Measurements from ENCODE around the gene SLC7A11.
"Not testable (repeated sequence)": the region's sequence is repeated elsewhere in the genome, so short reads cannot be mapped to it uniquely, and the experiment has no call there.

The SLC7A11 gene

DNA sequence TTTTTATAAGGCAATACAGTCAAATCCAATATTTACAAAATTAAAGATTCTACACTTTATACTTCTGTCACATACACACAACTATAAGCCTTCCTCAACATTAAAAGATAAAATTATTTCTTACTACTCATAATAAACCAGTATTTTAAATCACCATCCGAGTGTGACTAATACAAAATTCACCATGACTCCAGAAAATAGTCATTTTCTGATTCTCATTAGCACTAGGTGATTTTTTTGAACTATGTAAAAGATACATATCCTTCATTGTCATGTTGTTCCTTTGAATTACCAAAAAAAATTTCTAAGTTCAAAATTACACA lies 646 bp upstream of the SLC7A11 start:
- DNase-seq (ENCODE audit: low spot score), result no peak

DNA sequence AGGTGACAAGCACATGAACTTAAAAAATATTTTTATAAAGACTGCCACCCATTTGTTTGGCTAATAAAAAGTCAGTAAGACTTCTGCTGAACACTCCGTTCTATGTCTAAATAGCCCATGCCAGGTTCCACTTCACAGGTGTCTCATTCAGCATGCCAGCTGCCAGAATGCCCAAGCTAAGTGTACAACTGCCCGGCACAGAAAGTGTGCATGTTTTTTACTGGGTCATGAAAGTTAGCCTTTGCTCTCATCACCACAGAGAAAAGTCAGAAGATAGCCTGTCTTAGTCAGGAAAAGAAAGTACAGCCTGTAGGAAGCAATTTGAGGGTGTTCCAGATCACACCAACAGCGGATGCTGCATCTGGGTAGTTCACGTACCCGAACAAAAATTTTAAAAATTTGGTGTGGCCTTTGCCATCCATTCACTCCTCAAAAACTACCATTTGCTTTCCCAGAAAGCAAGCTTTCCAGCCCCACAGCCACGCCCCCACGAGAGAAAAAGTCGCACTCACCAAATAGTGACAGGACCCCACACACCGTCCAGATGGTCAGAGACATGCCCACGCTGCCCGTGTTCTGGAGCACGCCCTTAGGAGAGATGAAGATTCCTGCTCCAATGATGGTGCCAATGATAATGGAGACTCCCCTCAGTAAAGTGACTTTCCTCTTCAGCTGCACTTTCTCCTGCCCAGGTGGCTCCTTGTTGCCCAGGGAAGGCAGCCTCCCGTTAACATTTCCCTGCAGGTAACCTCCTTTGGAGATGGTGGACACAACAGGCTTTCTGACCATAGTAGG lies 671 bp downstream of the SLC7A11 start:
- no peak for DNase-seq (ENCODE audit: low spot score)

- no peak for DNase-seq (ENCODE audit: low spot score)
These were observed 2.7 kb downstream of the SLC7A11 start for GRCh38 chr4:138239491-138239890.

GRCh38 chr4:138238521-138239292 lies 3.4 kb downstream of the SLC7A11 start:
- no peak for DNase-seq (ENCODE audit: low spot score)

DNA sequence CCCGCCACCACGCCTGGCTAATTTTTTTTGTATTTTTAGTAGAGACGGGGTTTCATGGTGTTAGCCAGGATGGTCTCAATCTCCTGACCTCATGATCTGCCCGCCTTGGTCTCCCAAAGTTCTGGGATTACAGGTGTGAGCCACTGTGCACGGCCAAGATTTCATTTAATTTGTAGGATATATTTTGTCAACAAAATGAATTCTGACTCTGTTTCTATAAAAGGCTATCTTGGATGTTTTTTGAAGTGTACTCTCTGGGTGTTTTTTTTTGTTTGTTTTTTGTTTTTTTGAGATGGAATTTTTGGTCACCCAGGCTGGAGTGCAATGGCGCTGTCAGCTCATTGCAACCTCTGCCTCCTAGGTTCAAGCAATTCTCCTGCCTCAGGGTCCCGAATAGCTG lies 5.0 kb downstream of the SLC7A11 start:
- DNase-seq (ENCODE audit: low spot score), result not testable (repeated sequence)

- no peak for DNase-seq (ENCODE audit: low spot score)
These were observed 6.1 kb downstream of the SLC7A11 start for GRCh38 chr4:138236037-138236436.

- DNase-seq (ENCODE audit: low spot score), result no peak
These were observed 6.7 kb downstream of the SLC7A11 start for GRCh38 chr4:138235419-138235952.

GRCh38 chr4:138234248-138234647 lies 7.9 kb downstream of the SLC7A11 start:
- DNase-seq (ENCODE audit: low spot score), result no peak

- no peak for DNase-seq (ENCODE audit: low spot score)
These were observed 8.7 kb downstream of the SLC7A11 start for GRCh38 chr4:138233313-138234034.

DNA sequence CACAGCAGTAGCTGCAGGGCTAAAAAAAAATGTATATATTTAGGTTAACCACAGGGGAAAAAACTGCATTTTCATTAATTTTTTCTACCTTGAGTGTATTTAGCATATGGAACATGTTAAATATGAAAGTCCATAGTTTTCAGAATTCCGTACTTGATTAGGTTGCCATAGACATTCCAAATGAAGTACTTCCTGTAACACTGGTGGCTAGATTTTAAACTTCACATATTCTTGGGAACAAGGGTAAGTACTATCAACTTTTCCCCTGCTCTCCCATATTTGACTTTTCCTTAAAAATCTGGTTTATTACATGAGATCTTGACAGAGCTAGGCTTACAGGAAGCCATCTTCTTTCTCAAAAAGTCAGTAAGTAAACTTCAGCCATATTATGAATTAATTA lies 9.8 kb downstream of the SLC7A11 start:
- no peak for DNase-seq (ENCODE audit: low spot score)

GRCh38 chr4:138230048-138230447 lies 12.1 kb downstream of the SLC7A11 start:
- DNase-seq (ENCODE audit: low spot score), result no peak

DNA sequence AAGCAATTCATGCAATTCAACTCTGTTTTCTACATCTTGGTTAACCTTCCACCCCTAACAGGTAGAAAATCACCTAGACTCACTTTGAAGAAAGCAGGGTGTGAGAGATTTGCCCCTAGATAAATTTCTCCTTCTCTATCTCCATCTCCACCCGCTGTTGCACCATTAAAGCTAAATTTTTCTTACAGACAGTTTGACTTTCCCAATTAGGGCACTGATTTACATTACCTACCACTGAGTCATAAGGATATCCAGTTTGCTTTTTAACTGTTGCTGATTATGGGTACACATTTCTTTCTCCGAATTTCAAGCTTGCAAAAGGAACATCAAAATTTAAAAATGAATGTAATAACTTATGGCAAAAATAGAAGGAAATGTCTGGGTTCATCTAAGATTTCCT lies 13.0 kb downstream of the SLC7A11 start:
- no peak for DNase-seq (ENCODE audit: low spot score)

DNA sequence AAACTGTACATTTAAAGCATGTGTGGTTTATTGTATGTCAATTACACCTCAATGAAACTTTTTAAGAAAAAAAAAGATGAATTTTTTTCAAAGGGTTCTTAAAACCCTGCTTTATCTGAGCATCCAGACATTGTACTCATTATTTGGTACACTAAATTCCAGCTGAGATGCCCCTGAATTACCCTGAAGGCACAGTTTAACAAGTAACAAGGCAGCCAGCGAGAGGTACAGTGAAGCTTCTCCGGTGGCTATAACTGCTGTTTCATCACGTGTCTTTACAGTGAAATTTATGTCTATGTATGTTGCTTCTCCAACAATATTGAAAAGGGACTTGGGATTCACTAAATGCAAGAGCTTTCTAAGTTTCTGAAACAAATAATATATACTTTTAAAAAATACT lies 15.8 kb downstream of the SLC7A11 start:
- DNase-seq (ENCODE audit: low spot score), result no peak

GRCh38 chr4:138225477-138225876 lies 16.7 kb downstream of the SLC7A11 start:
- DNase-seq (ENCODE audit: low spot score), result no peak

GRCh38 chr4:138224614-138225013 lies 17.5 kb downstream of the SLC7A11 start:
- DNase-seq (ENCODE audit: low spot score), result no peak

GRCh38 chr4:138223231-138223910 lies 18.8 kb downstream of the SLC7A11 start:
- no peak for DNase-seq (ENCODE audit: low spot score)

DNA sequence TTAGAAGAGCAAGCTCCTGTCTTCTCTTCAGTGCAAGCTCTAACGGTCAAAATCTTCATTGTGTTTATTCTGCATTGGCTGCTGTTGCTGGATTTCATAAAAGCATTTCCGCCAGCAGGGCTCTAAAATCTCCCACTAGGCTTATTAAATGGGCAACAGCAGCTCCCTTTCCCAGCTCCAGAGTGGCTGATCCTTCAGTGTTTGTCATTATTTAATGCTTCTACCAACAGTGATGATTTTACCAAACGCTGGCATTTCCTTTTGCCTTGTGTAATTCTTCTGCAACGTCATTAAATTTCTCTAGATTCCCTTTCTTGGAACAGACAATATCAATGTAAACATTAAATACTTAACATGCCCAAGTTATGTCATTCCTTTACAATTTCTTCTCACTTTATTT lies 20.1 kb downstream of the SLC7A11 start:
- no peak for DNase-seq (ENCODE audit: low spot score)

GRCh38 chr4:138218976-138219375 lies 23.2 kb downstream of the SLC7A11 start:
- DNase-seq (ENCODE audit: low spot score), result no peak

DNA sequence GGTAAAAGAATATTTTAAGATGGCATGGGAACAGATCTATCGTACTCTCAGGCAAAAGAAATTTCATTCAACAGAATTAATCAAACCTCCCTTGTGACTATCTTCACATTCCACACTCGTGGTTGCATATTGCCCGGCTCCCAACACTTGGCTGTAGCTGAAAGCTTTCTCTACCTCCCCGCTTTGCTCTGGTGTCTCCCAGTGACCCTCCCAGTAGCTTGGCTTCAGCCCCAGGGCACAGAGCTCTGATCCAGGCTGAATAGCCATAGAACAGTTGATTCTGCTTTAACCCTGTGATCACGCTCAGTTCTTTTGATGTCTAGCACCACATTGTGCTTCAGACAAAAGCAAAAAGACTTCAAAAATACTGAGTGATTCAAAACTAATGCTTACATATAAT lies 24.6 kb downstream of the SLC7A11 start:
- DNase-seq (ENCODE audit: low spot score), result no peak

DNA sequence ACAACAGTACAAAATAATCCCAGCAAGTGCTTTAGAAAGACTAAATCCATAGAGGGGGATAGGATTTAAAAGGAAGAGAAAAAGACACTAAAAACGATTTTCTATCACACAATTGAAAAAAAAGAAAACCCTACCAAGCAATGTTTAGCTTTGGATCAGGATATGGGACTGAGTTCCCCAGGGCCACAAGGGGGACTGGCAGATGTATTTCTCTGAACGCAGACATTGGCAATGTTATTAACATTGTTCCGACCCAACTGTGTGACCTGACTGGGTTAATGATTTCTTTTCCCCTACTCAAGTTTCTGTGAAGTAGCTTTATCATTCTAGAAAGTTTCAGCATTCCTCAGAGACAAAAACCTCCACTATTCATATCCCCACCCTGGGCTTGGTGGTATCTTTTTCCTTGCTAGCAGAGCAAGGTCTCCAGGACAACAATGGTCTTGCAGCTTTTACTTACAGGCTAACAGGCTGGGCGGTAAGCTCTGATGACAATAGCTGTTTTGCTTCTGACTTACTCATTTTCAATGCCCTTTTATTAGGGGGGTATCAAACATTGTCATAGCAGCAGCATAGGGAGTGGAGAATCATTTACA lies 25.8 kb downstream of the SLC7A11 start:
- no peak for DNase-seq (ENCODE audit: low spot score)

DNA sequence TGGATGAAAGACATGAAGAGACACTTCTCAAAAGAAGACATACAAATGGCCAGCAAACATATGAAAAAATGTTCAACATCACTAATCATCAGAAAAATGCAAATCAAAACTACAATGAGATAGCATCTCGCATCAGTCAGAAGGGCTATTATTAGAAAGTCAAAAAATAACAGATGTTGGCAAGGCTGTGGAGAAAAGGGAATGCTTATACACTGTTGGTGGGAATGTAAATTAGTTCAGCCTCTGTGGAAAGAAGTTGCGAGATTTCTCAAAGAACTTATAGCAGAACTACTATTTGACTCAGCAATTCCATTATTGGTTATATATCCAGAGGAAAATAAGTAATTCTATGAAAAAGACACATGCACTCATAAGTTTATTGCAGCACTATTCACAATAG lies 31.6 kb downstream of the SLC7A11 start:
- DNase-seq (ENCODE audit: low spot score), result not testable (repeated sequence)

DNA sequence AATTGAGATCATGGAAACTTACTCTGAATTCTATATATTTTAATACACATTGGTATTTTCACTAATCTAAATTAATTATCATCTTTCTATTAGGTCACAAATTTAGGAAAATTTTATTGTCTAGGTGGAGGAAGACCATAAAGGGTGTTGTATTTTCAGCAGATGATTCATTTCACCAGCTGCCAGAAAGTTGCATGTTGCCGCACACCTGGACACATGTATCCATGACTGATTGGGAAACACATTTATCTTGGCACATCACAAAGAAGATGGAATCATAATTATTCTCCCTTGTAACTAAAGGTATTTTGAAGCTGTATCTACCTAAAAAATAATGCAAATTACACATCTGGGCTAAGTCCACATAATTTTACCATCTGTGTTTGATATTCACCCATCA lies 33.1 kb downstream of the SLC7A11 start:
- DNase-seq (ENCODE audit: low spot score), result no peak
